Measurements from ENCODE around the gene SLC6A11. TPM values are rescaled to one million over a fixed set of nuclear protein-coding genes. Genes with fewer than 3 reads are reported as not detected.

SLC6A11 gene
- total RNA-seq, 6 donors from 2014 or later, result 0.07 TPM; not detected in 5

- WGBS, 2 donors, result 87% methylated on average over 5 of the region's 5 CpGs
- H3K27me3 ChIP-seq, result no peaks in the 10 kb centered on the region
- H3K36me3 ChIP-seq, result no peaks in the 10 kb centered on the region
- no peak overlapping the region for H3K4me3 ChIP-seq
- ATAC-seq (ENCODE audit: low FRiP score in 2 of 2) (no peak), DNase-seq (no peak)
- TF ChIP-seq POLR2A (IDR thresholded peaks at IDR 0.05), result no peak
- TF ChIP-seq EP300 (IDR thresholded peaks at IDR 0.05), result no peak
- TF ChIP-seq POLR2AphosphoS5 (IDR thresholded peaks at IDR 0.05), result no peak
- TF ChIP-seq CTCF (IDR thresholded peaks at IDR 0.05), result no peak
- no peaks in the 10 kb centered on the region for H3K9me3 ChIP-seq
- H3K27ac ChIP-seq, result no peak overlapping the region
- H3K4me1 ChIP-seq, result no peaks in the 10 kb centered on the region
Observed at GRCh38 chr3:10970306-10970960, 154.4 kb downstream of the SLC6A11 start.

GRCh38 chr3:10972072-10972782, 156.2 kb downstream of the SLC6A11 start:
- H3K4me1 ChIP-seq, result no peaks in the 10 kb centered on the region
- WGBS, 2 donors, result 49 to 52% methylated on average over 8 to 10 of the region's 10 CpGs
- no peak overlapping the region for H3K4me3 ChIP-seq
- DNase-seq (no peak), ATAC-seq (ENCODE audit: low FRiP score in 2 of 2) (no peak)
- H3K36me3 ChIP-seq, result no peaks in the 10 kb centered on the region
- H3K27ac ChIP-seq, result no peak overlapping the region
- H3K27me3 ChIP-seq, result no peaks in the 10 kb centered on the region
- no peaks in the 10 kb centered on the region for H3K9me3 ChIP-seq
- TF ChIP-seq CTCF (IDR thresholded peaks at IDR 0.05), result no peak
- TF ChIP-seq POLR2AphosphoS5 (IDR thresholded peaks at IDR 0.05), result no peak
- no peak for TF ChIP-seq EP300 (IDR thresholded peaks at IDR 0.05)
- TF ChIP-seq POLR2A (IDR thresholded peaks at IDR 0.05), result no peak

DNA sequence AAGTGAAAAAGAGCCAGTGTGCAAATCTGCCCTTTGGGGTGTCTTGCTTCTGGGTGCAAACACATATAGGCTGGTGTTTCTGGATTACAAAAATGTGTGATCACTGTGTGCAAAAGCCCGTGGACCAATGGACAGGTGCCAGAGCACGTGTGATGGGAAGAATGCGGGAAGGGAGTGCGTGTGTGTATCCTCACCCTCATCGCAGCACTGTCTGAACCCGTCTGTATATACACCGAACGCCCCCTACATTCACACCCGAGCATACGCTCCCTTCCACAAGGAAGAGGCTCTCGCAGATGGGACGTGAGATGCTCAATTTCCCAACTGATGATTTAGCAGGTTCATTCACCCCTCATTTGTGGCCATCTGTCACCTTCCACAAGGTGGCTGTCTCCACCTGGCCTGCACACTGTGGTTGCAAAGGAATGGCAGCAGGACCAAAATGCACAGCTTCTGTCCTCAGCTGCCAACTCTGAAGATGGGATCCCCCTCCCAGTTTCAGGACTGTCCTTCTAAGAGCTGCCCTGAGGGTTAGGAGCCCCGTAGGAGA, 157.1 kb downstream of the SLC6A11 start:
- WGBS, 2 donors, result 75 to 84% methylated on average over 13 of the region's 13 CpGs
- H3K9me3 ChIP-seq, result no peaks in the 10 kb centered on the region
- H3K4me1 ChIP-seq, result no peaks in the 10 kb centered on the region
- TF ChIP-seq EP300 (IDR thresholded peaks at IDR 0.05) (no peak), POLR2A (IDR thresholded peaks at IDR 0.05) (no peak), CTCF (IDR thresholded peaks at IDR 0.05) (no peak), POLR2AphosphoS5 (IDR thresholded peaks at IDR 0.05) (no peak)
- ATAC-seq (ENCODE audit: low FRiP score in 2 of 2) (no peak), DNase-seq (no peak)
- H3K4me3 ChIP-seq, result no peak overlapping the region
- H3K36me3 ChIP-seq, result no peaks in the 10 kb centered on the region
- no peak overlapping the region for H3K27ac ChIP-seq
- H3K27me3 ChIP-seq, result no peaks in the 10 kb centered on the region

DNA sequence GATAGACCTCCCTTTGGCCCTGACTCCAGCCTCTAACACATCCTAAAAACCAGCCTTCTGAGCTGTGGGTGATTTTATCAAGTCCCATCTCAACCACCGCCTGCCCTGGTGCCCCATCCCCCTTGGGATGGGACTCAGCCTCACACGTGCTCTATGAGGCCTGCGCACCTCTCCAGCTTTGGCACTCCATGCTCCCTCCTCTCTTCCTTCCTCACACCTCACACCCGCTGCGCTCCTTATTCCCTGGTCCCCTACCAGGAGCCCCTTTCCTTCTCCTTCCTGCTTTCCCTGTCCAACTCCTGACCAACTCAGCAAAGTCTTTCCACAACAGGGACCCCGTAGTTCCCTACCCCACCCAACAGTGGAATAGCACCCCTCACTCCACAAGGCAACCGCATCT, 158.1 kb downstream of the SLC6A11 start:
- no peak overlapping the region for H3K4me3 ChIP-seq
- ATAC-seq (ENCODE audit: low FRiP score in 2 of 2) (no peak), DNase-seq (no peak)
- TF ChIP-seq CTCF (IDR thresholded peaks at IDR 0.05) (no peak), EP300 (IDR thresholded peaks at IDR 0.05) (no peak), POLR2AphosphoS5 (IDR thresholded peaks at IDR 0.05) (no peak), POLR2A (IDR thresholded peaks at IDR 0.05) (no peak)
- H3K27me3 ChIP-seq, result no peaks in the 10 kb centered on the region
- no peaks in the 10 kb centered on the region for H3K9me3 ChIP-seq
- no peaks in the 10 kb centered on the region for H3K36me3 ChIP-seq
- 85 to 87% methylated on average over 7 of the region's 7 CpGs for WGBS, 2 donors
- H3K4me1 ChIP-seq, result no peaks in the 10 kb centered on the region
- no peak overlapping the region for H3K27ac ChIP-seq

Data from upper lobe of left lung (tissue), 6 donors.